Esophagus (tissue), 2 donors: ENCODE results near the gene CC2D1B. TPM values are rescaled to one million over a fixed set of nuclear protein-coding genes. Genes with fewer than 3 reads are reported as not detected.

Source experiments
- H3K27ac ChIP-seq, 2 donors: one replicate each; pipeline ENCODE4 v1.5.1; 2013; ENCODE audit warnings: low read depth in 2 of 2, mild to moderate bottlenecking in 2 of 2, inconsistent platforms in 1 of 2, low read length in 1 of 2, moderate library complexity in 1 of 2
- H3K27me3 ChIP-seq, 2 donors: one replicate each; pipeline ENCODE4 v1.6.1; 2013; ENCODE audit warnings: low read length in 2 of 2, control low read depth in 1 of 2, mild to moderate bottlenecking in 1 of 2; ENCODE audit not compliant: insufficient read depth in 2 of 2, control insufficient read depth in 1 of 2
- H3K36me3 ChIP-seq, 2 donors: one replicate each; pipeline ENCODE4 v1.6.1; 2013; ENCODE audit warnings: low read length in 1 of 2; ENCODE audit not compliant: control insufficient read depth in 2 of 2, insufficient read depth in 2 of 2
- H3K4me1 ChIP-seq, 2 donors: one replicate each; pipeline ENCODE4 v1.6.1; 2013; ENCODE audit warnings: low read length in 1 of 2; ENCODE audit not compliant: control insufficient read depth in 2 of 2, insufficient read depth in 2 of 2
- H3K4me3 ChIP-seq, 2 donors: one replicate each; pipeline ENCODE4 v1.5.1; 2013; ENCODE audit warnings: low read length in 2 of 2, mild to moderate bottlenecking in 2 of 2, low read depth in 1 of 2, moderate library complexity in 1 of 2
- H3K9me3 ChIP-seq, 2 donors: one replicate each; pipeline ENCODE4 v1.6.1; 2013; ENCODE audit warnings: mild to moderate bottlenecking in 2 of 2, low read depth in 1 of 2, low read length in 1 of 2, moderate library complexity in 1 of 2; ENCODE audit not compliant: control insufficient read depth in 2 of 2, insufficient read depth in 1 of 2
- WGBS, 2 donors: extraction: QIAGEN DNeasy Blood & Tissue Kit; methylation state at CpG; one replicate each; pipeline ENCODE4 v1.1.7; 2013; 5-methylcytosine and 5-hydroxymethylcytosine counted together
- polyA plus RNA-seq, 2 donors: library from polyadenylated mRNA; stranded (reverse); fragments of 200-250 nt; gene quantifications; one replicate each; pipeline ENCODE4 v1.2.3, GENCODE V29; 2013
- donor health status: healthy with polysubstance abuse.
- donor health status: Bipolar disorder and iron deficiency.

CC2D1B gene
- polyA plus RNA-seq, 2 donors: 12.5 to 16.5 TPM

GRCh38 chr1:52364235-52364839 is 1.7 kb downstream of the CC2D1B start:
- 75 to 79% methylated on average over 5 of the region's 5 CpGs for WGBS, 2 donors
- Histone ChIP-seq H3K4me3 (no peak overlapping the region), H3K4me1 (peaks cover 0 to 6% of the 10 kb centered on the region in 2 donors), H3K9me3 (peaks cover 0 to 2% of the 10 kb centered on the region in 2 donors), H3K27me3 (no peaks in the 10 kb centered on the region), H3K27ac (peak overlapping the region in 1 of 2 donors; percentile 96), H3K36me3 (peaks cover 16 to 26% of the 10 kb centered on the region in 2 donors)

DNA sequence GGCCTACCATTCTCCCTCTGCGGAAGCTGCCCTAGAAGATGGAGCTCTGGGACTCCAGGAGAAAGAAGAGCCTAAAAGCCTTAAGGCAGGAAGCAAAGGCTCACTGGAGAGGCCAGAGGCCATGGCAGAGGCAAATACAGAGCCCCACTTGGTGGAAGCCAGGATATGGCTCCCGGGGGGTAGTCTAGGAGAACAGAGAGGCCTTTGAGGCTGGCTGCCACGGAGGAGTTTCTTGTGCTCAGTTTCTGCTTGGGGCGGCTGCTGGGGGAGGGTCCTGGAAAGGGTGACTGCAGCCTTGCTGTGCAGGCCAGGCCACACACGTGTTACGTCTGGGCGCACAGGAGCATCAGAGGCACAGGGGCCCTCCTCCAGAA is 5.4 kb downstream of the CC2D1B start:
- WGBS, 2 donors: 93 to 95% methylated on average over 7 of the region's 7 CpGs
- H3K27ac ChIP-seq: no peak overlapping the region
- H3K9me3 ChIP-seq: peaks cover 0 to 2% of the 10 kb centered on the region in 2 donors
- H3K4me3 ChIP-seq: no peak overlapping the region
- H3K27me3 ChIP-seq: no peaks in the 10 kb centered on the region
- peaks cover 30 to 64% of the 10 kb centered on the region in 2 donors for H3K36me3 ChIP-seq
- peaks cover 0 to 4% of the 10 kb centered on the region in 2 donors for H3K4me1 ChIP-seq

GRCh38 chr1:52359676-52360594 is 6.1 kb downstream of the CC2D1B start:
- H3K4me1 ChIP-seq: peaks cover 0 to 1% of the 10 kb centered on the region in 2 donors
- H3K4me3 ChIP-seq: no peak overlapping the region
- 93% methylated on average over 24 of the region's 24 CpGs for WGBS, 2 donors
- peaks cover 0 to 2% of the 10 kb centered on the region in 2 donors for H3K9me3 ChIP-seq
- H3K36me3 ChIP-seq: peaks cover 35 to 70% of the 10 kb centered on the region in 2 donors
- H3K27me3 ChIP-seq: no peaks in the 10 kb centered on the region
- H3K27ac ChIP-seq: no peak overlapping the region

DNA sequence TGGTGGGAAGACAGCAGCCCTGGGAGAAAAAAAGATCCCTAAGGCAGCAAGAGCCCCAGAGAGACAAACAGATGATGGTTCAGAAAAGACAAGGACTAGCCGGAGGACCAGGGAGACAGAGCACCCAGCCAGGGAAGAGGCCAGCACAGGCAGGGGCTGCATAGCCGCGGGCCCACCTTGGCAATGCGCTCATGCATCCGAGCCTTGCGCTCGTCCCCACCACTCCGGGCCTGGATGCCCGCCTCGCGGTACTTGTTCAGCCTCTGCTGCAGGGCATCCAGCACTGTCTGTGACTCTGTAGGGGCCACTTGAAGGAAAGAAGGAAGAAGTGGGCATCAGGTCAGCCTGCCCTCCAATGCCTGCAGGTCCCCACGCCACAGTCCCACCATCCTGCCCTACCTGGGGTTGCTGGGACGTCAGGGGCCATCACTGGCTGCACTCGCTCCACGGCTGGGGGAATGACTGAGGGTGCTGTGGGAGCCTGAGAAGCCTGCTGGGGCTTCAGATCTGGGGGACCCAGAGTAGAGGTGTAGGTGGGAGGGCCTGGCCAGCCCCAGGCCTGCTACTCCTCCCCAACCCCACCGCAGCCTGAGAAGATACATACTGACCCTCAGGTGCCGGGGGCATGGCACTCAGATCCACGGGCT is 7.0 kb downstream of the CC2D1B start:
- no peaks in the 10 kb centered on the region for H3K27me3 ChIP-seq
- H3K4me1 ChIP-seq: no peaks in the 10 kb centered on the region
- no peak overlapping the region for H3K27ac ChIP-seq
- peaks cover 0 to 2% of the 10 kb centered on the region in 2 donors for H3K9me3 ChIP-seq
- H3K36me3 ChIP-seq: peaks cover 43 to 79% of the 10 kb centered on the region in 2 donors
- 95 to 96% methylated on average over 18 of the region's 18 CpGs for WGBS, 2 donors
- H3K4me3 ChIP-seq: no peak overlapping the region

DNA sequence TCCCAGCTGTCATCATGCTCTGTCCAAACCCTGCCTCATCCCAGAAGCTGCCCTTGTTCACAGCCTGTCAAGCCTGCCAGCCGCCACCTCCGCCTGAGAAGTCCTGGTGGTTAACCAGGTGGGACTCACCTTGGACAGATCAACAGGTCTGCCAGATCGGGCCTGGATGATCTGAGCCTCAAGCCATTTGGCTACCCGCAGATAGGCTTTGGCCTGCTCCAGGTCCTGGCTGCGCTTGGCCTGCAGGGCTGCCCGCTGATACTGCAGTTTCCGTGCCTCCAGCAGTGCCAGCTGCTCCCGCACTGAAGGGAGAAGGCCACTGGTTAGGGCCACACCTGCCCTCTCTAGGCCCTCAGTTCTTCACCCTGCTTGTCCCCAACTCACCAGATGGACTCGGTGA is 8.6 kb downstream of the CC2D1B start:
- no peaks in the 10 kb centered on the region for H3K4me1 ChIP-seq
- peaks cover 45 to 84% of the 10 kb centered on the region in 2 donors for H3K36me3 ChIP-seq
- peaks cover 0 to 2% of the 10 kb centered on the region in 2 donors for H3K9me3 ChIP-seq
- no peak overlapping the region for H3K4me3 ChIP-seq
- 91 to 93% methylated on average over 9 of the region's 9 CpGs for WGBS, 2 donors
- no peaks in the 10 kb centered on the region for H3K27me3 ChIP-seq
- no peak overlapping the region for H3K27ac ChIP-seq

GRCh38 chr1:52356818-52357355 is 9.1 kb downstream of the CC2D1B start:
- H3K4me1 ChIP-seq: no peaks in the 10 kb centered on the region
- H3K9me3 ChIP-seq: peaks cover 0 to 2% of the 10 kb centered on the region in 2 donors
- H3K27ac ChIP-seq: no peak overlapping the region
- no peaks in the 10 kb centered on the region for H3K27me3 ChIP-seq
- 89 to 91% methylated on average over 8 of the region's 8 CpGs for WGBS, 2 donors
- peaks cover 45 to 80% of the 10 kb centered on the region in 2 donors for H3K36me3 ChIP-seq
- no peak overlapping the region for H3K4me3 ChIP-seq

GRCh38 chr1:52355847-52356505 is 10.0 kb downstream of the CC2D1B start:
- Histone ChIP-seq H3K4me3 (no peak overlapping the region), H3K9me3 (peaks cover 0 to 2% of the 10 kb centered on the region in 2 donors), H3K27me3 (no peaks in the 10 kb centered on the region), H3K4me1 (no peaks in the 10 kb centered on the region), H3K36me3 (peaks cover 43 to 77% of the 10 kb centered on the region in 2 donors), H3K27ac (no peak overlapping the region)
- 89 to 91% methylated on average over 11 of the region's 11 CpGs for WGBS, 2 donors

GRCh38 chr1:52355436-52355835 is 10.6 kb downstream of the CC2D1B start:
- Histone ChIP-seq H3K9me3 (no peaks in the 10 kb centered on the region), H3K27me3 (no peaks in the 10 kb centered on the region), H3K27ac (no peak overlapping the region), H3K4me1 (no peaks in the 10 kb centered on the region), H3K4me3 (no peak overlapping the region), H3K36me3 (peaks cover 38 to 73% of the 10 kb centered on the region in 2 donors)
- 91 to 92% methylated on average over 8 of the region's 8 CpGs for WGBS, 2 donors

DNA sequence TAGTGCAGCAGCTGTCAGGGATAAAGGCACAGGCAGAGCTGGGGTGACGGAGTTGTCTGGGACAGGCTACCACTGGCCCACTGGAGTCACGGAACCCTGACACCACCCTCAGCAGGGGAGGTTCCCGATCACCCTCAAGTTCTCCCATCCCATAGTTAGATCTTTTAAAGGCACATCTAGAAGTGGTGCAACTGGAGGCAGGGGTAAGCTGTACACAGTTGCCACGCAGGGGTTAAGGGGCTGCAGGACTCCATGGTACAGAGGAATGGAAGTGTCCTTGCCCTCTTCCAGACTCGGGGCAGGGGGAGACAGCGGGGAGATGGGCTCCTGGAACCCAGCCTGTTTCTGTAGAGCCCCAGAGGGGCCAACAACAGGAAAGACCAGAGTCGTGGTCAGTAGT is 13.3 kb downstream of the CC2D1B start:
- 83% methylated on average over 7 of the region's 7 CpGs for WGBS, 2 donors
- Histone ChIP-seq H3K4me1 (no peaks in the 10 kb centered on the region), H3K27ac (no peak overlapping the region), H3K27me3 (no peaks in the 10 kb centered on the region), H3K9me3 (no peaks in the 10 kb centered on the region), H3K36me3 (peaks cover 25 to 46% of the 10 kb centered on the region in 2 donors), H3K4me3 (no peak overlapping the region)
